A549 treated with RU486 at 1 μM for 4 hours (cell line): ENCODE data around the gene PDE1A. TPM values are rescaled to one million over a fixed set of nuclear protein-coding genes. Genes with fewer than 3 reads are reported as not detected.

Source experiments
- total RNA-seq: library from RNA; stranded (reverse); fragments of 200-300 nt; extraction: Qiagen RNA extraction; gene quantifications from 5 replicates; pipeline ENCODE4 v1.2.3, GENCODE V29; 2022; ENCODE audit warnings: low read depth

Gene PDE1A
- 0.12 to 0.33 TPM (median 0.15 TPM) in 3 of 5 replicates, not detected in the others for total RNA-seq

GRCh38 chr2:182426918-182427240 lies at the start of gene PDE1A:
Gene PDE1A, minus strand, starts transcription at chr2:182427036.

